ENCODE data around the gene CYP1A2. TPM values are rescaled to one million over a fixed set of nuclear protein-coding genes. Genes with fewer than 3 reads are reported as not detected.

Gene CYP1A2
- total and polyA plus RNA-seq, 2 of the 13 experiments (the other 11 are each of a cell fraction or from before 2014, with no cell fraction given), result 0.07 TPM; not detected in 1

GRCh38 chr15:74786551-74787165 is 38.0 kb downstream of the CYP1A2 start (continued):
- no peak for TF ChIP-seq ZNF547 (CRISPR knock-in tag; IDR thresholded peaks at IDR 0.05)

GRCh38 chr15:74787251-74788041 is 38.8 kb downstream of the CYP1A2 start:
- DNase-seq (ENCODE audit: low spot score) (no peak), FAIRE-seq (no peak), ATAC-seq (peak; percentile 64)
- CTCF ChIA-PET (ENCODE audit: low intra/inter-chr PET ratio, low total read pairs), result interaction anchor here (1.3 to 1.6 kb wide), 2 partner anchors 14 to 16 kb away, joined by 3 to 5 read pairs; no protein-coding TSS in a partner anchor
- in situ Hi-C loops (cut with HindIII; ENCODE audit: extremely low pct_ligation_motif_present, low pct_unique_long_range_greater_than_20kb) (loop anchor here (10.0 kb wide), 1 partner anchor 243 kb away; the partner anchor contains the start of gene ARID3B), intact Hi-C loops (cut with micrococcal nuclease; ENCODE audit: unreplicated experiment) (loop anchor here (1.0 kb wide), 1 partner anchor 16 kb away; no protein-coding TSS in a partner anchor)
- Histone ChIP-seq H3K4me3 (replicated peaks in 1 of 3; ENCODE audit: insufficient read depth in 1 of 3, low read depth in 2 of 3, low read length in 3 of 3) (no peak overlapping the region), H3K27me3 (ENCODE audit: control insufficient read depth in 1 of 2, insufficient read depth in 2 of 2, low read length in 2 of 2) (no peaks in the 10 kb centered on the region), H3K79me2 (ENCODE audit: insufficient read depth, low read length) (peaks cover 67% of the 10 kb centered on the region), H3K36me3 (replicated peaks in 1 of 2; ENCODE audit: control insufficient read depth in 1 of 2, insufficient read depth in 2 of 2, low read length in 2 of 2) (peaks cover 7 to 28% of the 10 kb centered on the region in 2 experiments; a peak in 4 of 5 replicates), H3K9me3 (ENCODE audit: low read length) (no peaks in the 10 kb centered on the region), H3K4me1 (ENCODE audit: insufficient read depth, low read length) (peaks cover 52% of the 10 kb centered on the region), H4K20me1 (ENCODE audit: insufficient read depth, low read length) (peaks cover 30% of the 10 kb centered on the region), H2AFZ (ENCODE audit: low read length) (no peak overlapping the region), H3K4me2 (ENCODE audit: low read depth, low read length) (no peak overlapping the region), H3K9ac (ENCODE audit: insufficient read depth, low read depth, low read length) (no peak overlapping the region), H3K27ac (ENCODE audit: extremely low read length, insufficient read depth, low read length) (no peak overlapping the region)
- POLR2A ChIA-PET, result interaction anchor here (1.1 to 1.4 kb wide), 2 partner anchors 10 to 13 kb away, joined by 3 to 7 read pairs; no protein-coding TSS in a partner anchor
- BruUV-seq (replicated peaks), result no TSS peak
- 74% methylated on average over 11 of the region's 13 CpGs for WGBS (ENCODE audit: low lambda C conversion rate)
- no peak for TF ChIP-seq ZNF570 (CRISPR knock-in tag; IDR thresholded peaks at IDR 0.05; ENCODE audit: borderline replicate concordance)
- TF ChIP-seq ZFX (CRISPR knock-in tag; IDR thresholded peaks at IDR 0.05; ENCODE audit: low read depth), result 0 out of 2 replicates have a peak, but pooled peaks have one; percentile 26
- TF ChIP-seq ZBTB10 (CRISPR knock-in tag; IDR thresholded peaks at IDR 0.05; ENCODE audit: borderline replicate concordance), result no peak
- peak; percentile 21 for TF ChIP-seq SRSF1 (optimal IDR thresholded peaks at IDR 0.05; ENCODE audit: low read depth, low read length)
- TF ChIP-seq PCBP1 (IDR thresholded peaks at IDR 0.05; ENCODE audit: borderline replicate concordance, low read depth, low read length), result no peak
- TF ChIP-seq POLR2AphosphoS5 (IDR thresholded peaks at IDR 0.05; ENCODE audit: low read depth, low read length), result no peak
- no peak for TF ChIP-seq ZBTB20 (CRISPR knock-in tag; IDR thresholded peaks at IDR 0.05; ENCODE audit: borderline replicate concordance, low read depth)
- TF ChIP-seq ARNT2 (CRISPR knock-in tag; IDR thresholded peaks at IDR 0.05; ENCODE audit: low read depth), result no peak
- no peak for TF ChIP-seq HDAC2 (CRISPR knock-in tag; IDR thresholded peaks at IDR 0.05)
- no peak for TF ChIP-seq GTF3A (CRISPR knock-in tag; conservative IDR thresholded peaks at IDR 0.05)
- peak; percentile 66; the same call in 1 of the 2 replicates for TF ChIP-seq ZBTB38 (CRISPR knock-in tag; IDR thresholded peaks at IDR 0.05)
- TF ChIP-seq ZNF333 (CRISPR knock-in tag; IDR thresholded peaks at IDR 0.05; ENCODE audit: borderline replicate concordance), result no peak
- TF ChIP-seq ZNF687 (CRISPR knock-in tag; IDR thresholded peaks at IDR 0.05), result peak; percentile 34; the same call in 1 of the 2 replicates
